HEK293T (cell line): ENCODE data around the gene RASA3.

Source experiments
- ARNT ChIP-seq: fragments of 450-650 bp; IDR thresholded peaks from 2 replicates; pipeline ENCODE4 v1.6.1; 2017; ENCODE audit warnings: mild to moderate bottlenecking
- FOXA1 ChIP-seq: fragments of 450-650 bp; IDR thresholded peaks from 2 replicates; pipeline ENCODE4 v1.6.1; 2016; ENCODE audit warnings: mild to moderate bottlenecking
- FOXK2 ChIP-seq: fragments of 450-650 bp; IDR thresholded peaks from 2 replicates; pipeline ENCODE4 v1.6.1; 2016; ENCODE audit warnings: mild to moderate bottlenecking
- FOXM1 ChIP-seq: fragments of 450-650 bp; IDR thresholded peaks from 2 replicates; pipeline ENCODE4 v1.6.1; 2017; ENCODE audit warnings: mild to moderate bottlenecking, borderline replicate concordance
- HDGF ChIP-seq: fragments of 450-650 bp; IDR thresholded peaks from 2 replicates; pipeline ENCODE4 v1.6.1; 2017; ENCODE audit warnings: antibody characterized with exemption, borderline replicate concordance
- NFRKB ChIP-seq: fragments of 450-650 bp; IDR thresholded peaks from 2 replicates; pipeline ENCODE4 v1.6.1; 2016; ENCODE audit warnings: mild to moderate bottlenecking, moderate library complexity
- SP1 ChIP-seq: fragments of 450-650 bp; IDR thresholded peaks from 2 replicates; pipeline ENCODE4 v1.6.1; 2017
- SUZ12 ChIP-seq: fragments of 450-650 bp; IDR thresholded peaks from 2 replicates; pipeline ENCODE4 v1.6.1; 2016; ENCODE audit warnings: mild to moderate bottlenecking
- TARDBP ChIP-seq: fragments of 450-650 bp; IDR thresholded peaks from 2 replicates; pipeline ENCODE4 v1.6.1; 2016
- ZNF384 ChIP-seq: fragments of 450-650 bp; IDR thresholded peaks from 2 replicates; pipeline ENCODE4 v1.6.1; 2016
- TF ChIP-seq, protein P1 (sequence below): fragments of 450-650 bp; IDR thresholded peaks from 2 replicates; pipeline ENCODE4 v1.6.1; 2016

- no peak for TF ChIP-seq TARDBP
- no peak for TF ChIP-seq SUZ12
- no peak for TF ChIP-seq ZNF384
- TF ChIP-seq, protein P1, sequence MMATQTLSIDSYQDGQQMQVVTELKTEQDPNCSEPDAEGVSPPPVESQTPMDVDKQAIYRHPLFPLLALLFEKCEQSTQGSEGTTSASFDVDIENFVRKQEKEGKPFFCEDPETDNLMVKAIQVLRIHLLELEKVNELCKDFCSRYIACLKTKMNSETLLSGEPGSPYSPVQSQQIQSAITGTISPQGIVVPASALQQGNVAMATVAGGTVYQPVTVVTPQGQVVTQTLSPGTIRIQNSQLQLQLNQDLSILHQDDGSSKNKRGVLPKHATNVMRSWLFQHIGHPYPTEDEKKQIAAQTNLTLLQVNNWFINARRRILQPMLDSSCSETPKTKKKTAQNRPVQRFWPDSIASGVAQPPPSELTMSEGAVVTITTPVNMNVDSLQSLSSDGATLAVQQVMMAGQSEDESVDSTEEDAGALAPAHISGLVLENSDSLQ = no peak
- no peak for TF ChIP-seq FOXM1
- no peak for TF ChIP-seq ARNT
- TF ChIP-seq FOXA1 = no peak
- no peak for TF ChIP-seq HDGF
- no peak for TF ChIP-seq FOXK2
- no peak for TF ChIP-seq NFRKB
- no peak for TF ChIP-seq SP1
Measured at GRCh38 chr13:114102521-114103288, 29.7 kb downstream of the RASA3 start.
